HG03432 (cell line): ENCODE measurements around the gene C1orf74.

Experiments used
- ATAC-seq: cut with Tn5 transposase; IDR thresholded peaks from one replicate; pipeline ENCODE4 v1.9.1; 2021; ENCODE audit warnings: mild to moderate bottlenecking, moderate library complexity; ENCODE audit not compliant: unreplicated experiment

The C1orf74 gene

DNA sequence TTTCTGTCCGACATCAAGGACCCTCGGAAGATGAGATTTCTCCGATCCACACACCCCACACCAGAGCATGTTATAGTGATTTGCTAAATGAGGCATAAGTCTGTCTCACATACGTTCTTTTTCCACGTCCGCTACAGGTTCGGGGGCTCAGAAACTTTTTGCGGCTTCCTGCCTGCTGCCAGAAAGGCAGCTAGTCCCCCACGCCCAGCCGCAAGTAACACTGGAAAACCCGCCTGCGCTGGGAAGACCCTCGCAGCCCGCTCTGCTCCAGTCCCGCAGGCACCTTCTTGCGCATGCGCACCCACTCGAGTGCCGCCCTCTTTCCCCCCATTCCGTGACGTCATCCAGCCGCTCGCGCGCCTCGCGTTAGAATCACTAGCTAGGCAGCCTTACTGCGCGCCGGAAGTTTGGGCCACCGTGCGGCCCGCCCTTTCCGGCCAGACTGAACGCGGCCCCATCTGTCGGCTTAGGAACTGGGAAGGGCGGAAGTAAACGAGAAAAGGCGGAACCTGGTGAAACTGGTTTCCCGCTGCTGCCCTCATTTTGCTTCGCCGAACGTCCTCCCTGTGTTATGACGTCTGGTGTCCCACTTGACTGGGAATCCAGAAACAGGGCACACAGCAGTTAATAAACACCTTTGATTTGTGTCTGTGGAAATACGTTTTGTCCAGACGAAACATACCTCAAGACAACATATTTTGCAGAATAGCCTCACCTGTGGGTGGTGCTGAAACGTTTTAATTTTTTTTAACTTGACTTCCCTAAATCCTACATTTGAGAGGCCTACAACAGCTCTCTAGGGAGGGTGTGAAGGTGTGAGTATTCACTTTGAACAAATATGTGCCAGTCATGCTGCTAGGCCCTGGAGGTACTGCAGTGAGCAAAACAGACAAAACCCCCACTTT lies at the start of gene C1orf74:
C1orf74 (minus strand) TSS at position 295 of the 905 bp plus-strand sequence. CDS start 925 bp downstream, outside the sequence.
- ATAC-seq, result peak; percentile 99

DNA sequence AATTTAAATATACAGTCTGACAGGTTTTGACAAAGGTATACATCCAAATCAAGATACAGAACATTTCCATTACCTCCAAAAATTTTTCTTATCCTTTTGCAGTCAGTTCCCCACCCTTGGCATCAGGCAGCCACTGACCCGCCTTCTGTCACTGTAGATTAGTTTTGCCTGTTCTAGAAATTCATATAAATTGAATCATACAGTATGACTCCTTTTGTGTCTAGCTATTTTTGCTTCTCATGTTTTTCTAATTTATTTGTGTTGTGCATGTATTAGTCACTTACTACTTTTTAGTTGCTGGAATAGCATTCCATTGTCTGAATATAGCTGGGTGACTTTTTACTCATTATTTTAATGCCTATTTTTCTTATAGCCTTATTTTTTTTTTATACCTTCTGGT lies 47.3 kb upstream of the C1orf74 start:
- no peak for ATAC-seq

GRCh38 chr1:209830722-209831121 lies 46.4 kb upstream of the C1orf74 start:
- ATAC-seq, result no peak

GRCh38 chr1:209829716-209830115 lies 45.4 kb upstream of the C1orf74 start:
- no peak for ATAC-seq

DNA sequence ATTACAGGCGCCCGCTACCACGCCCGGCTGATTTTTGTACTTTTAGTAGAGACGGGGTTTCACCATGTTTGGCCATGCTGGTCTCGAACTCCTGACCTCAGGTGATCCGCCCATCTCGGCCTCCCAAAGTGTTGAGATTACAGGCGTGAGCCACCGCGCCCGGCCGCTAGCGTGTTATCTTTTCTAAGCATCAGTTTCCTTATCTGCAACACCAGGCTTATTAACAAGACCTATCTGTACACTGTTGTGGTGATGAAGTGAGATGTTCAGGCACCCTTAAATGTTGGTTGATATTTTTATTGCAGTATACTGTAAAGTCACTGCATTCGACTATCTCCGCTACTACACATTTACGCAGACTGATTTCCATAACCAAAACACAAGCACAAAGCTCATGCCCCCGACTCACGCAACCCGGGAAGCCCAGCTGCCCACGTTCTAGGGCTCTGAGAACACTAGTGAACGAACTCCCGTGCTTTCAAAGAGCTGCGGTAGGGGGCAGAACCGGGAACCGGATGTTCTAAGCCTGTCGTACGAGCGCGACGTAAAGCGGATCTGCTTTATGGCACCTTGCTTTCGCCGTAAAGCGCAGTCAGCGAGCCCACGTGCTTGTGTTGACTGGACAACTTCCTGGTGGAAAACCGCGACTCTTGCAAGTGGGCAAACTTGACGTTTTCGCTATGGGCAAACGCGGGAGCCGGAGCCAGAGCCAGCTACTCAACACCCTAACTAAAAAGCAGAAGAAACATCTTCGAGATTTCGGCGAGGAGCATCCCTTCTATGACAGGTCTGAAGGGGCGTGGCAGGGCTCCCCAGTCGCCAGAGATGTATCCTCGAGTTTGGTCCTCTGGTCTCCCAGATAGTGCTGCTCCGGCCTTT lies 43.3 kb upstream of the C1orf74 start, which contains the start of gene UTP25:
UTP25 (plus strand) TSS at position 589 of the 879 bp plus-strand sequence; CDS start at position 681, 92 bp downstream.
- peak; percentile 92 for ATAC-seq

DNA sequence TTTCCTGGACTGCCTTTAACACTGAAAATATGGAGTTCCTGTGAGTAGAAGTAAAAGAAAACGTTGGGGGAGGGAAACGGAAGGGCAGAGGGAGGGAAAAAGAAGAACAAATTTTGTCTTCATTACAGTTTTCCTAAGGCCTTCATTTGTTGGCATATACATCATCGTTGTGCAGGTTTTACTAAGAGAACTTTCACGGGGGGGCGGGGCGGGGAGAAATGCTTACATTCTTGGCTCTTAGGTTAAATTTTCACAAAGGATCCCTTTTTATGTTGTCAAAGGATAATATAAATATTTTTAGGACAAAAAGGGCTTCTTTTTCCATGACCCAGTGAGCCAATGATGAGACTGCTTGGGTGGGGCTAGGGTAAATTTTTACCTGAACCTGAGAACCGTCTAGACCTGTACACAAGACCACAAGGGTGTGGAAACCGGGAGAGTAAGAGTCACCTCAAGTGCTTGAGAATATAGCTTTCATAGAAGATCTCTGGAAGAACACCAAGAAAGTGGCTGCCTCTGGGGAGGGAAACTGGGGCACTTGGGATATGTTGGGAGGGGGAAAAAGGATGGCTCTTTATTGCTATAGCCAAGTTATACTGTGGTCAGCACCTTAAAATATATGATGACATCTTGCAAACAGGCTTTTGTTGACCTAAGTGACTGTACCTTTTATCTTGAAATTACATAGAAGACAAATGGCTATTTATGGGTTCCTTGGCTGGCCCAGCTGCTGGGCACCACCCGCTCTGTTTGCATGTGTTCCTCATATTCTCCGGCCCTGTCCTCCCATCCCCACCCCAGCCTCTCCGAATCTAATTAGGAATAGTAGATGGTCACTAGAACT lies 41.5 kb upstream of the C1orf74 start:
- ATAC-seq, result no peak

DNA sequence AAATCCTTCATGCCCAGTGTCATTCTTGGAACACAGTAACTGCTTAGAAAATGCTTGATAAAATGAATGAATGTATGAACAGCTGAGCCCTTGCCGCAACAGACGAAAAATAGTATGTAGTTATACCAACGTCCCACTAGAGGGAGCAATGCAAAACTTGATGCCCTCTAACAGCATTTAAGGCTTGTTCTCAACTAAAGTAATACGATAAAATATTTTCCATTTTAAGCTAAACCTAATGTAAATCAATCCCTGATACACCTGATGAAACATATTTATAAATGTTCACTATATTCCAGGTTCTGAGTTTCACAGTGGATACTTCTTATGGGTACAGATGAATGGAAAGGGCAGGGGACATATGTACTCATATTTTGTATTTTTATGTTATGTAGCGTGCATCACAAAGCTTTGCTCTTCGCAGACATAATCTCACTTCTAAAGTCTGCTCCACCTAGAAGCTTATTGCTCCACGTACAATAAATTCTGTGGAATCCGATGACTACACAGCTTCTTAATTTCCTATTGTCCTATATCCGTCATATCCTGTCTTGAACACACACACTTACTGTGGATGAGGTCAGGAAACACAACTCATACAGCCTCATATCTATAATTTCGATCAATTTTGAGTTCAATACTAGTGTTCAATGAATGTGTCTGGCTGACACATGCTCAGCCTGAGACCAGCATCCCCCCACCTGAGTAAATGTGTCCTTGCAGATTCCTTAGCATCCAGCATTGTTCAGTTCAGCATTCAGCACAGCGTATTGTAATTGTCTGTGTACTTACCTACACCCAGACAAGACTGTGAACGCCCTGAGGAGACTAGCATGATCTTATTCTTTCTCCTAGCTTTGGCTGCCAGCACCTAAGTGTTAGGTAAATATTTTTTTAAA lies 39.0 kb upstream of the C1orf74 start:
- ATAC-seq, result peak; percentile 40

GRCh38 chr1:209822706-209823105 lies 38.3 kb upstream of the C1orf74 start:
- ATAC-seq, result no peak

- ATAC-seq, result no peak
These were observed 36.6 kb upstream of the C1orf74 start for GRCh38 chr1:209820986-209821385.

- no peak for ATAC-seq
These were observed 34.7 kb upstream of the C1orf74 start for GRCh38 chr1:209819058-209819457.

DNA sequence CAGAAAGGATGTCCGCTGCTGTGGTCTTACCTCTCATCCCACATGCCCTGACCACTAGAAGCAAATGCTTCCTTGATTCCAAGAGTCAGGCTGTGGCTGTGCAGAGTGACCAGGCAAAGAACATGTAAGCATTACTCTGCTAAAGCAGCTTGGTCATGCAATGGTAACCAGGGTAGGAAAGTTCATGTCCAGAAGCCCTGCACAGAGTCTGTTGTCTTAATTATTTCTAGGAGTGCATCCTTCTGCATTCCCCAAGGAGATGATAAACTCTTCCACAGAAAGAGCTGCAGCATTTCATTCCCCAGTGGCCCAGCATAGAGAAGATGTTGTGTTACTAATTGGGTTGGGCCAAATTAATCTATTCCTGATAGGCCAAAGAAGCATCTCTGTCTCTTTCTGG lies 33.3 kb upstream of the C1orf74 start:
- ATAC-seq, result no peak

DNA sequence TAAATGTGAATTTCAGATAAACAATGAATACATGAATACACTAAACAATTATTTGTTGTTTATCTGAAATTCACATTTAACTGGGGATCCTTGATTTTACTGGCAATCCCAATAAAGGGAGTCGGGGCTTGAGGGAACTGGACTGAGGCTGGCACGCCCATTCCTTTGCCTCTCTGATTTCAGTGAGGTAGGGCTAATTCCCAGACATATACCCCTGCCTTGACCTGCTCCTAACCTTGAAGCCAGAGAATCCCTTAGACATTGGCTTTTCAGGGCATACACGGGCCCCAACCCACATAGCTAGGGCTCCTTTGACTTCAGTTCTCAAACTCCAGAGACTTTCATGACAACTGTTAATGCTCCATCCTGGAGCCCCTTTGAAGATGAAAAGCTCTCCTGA lies 32.6 kb upstream of the C1orf74 start:
- no peak for ATAC-seq

DNA sequence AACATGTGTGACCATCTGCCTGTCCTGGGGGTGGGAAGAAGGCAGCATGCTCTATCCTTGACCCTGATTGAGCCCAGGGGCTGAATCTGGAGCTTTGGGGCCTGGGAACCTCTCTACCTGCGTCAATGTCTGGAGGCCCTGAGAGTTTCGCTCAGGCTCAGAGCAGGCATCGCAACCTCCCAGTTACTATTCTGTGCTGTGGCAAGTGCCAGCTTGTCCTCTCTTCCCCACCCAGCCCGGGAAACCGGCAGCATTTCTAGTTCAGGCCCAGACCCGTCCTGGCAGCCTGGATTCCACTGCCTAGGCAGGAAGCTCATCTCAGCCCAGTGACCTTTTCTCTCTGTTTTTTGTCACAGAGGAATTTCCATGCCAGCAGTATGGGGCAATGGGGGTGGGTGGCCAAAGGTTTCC lies 31.6 kb upstream of the C1orf74 start:
- no peak for ATAC-seq

DNA sequence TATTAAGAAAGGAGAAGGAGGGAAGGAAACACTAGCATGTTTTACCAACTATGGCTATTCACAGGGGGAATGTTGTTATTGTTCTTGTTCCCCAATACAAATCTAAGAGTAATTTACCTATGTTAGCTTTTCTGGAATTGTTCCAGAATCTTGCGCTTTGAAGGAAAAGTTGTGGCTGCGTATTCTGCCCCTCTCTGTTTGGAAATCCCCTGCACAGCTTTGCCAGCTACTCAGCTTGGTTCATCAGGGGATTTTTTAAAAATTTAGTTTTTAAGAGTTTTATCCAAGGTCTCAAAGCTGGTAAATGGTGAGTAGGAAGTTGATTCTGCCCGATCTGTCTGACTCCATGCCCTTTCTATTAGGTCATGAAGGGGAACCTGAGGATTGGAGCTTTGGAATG lies 31.1 kb upstream of the C1orf74 start:
- ATAC-seq, result no peak

- ATAC-seq, result no peak
These were observed 29.5 kb upstream of the C1orf74 start for GRCh38 chr1:209813902-209814301.

- ATAC-seq, result no peak
These were observed 26.4 kb upstream of the C1orf74 start for GRCh38 chr1:209810783-209811182.

DNA sequence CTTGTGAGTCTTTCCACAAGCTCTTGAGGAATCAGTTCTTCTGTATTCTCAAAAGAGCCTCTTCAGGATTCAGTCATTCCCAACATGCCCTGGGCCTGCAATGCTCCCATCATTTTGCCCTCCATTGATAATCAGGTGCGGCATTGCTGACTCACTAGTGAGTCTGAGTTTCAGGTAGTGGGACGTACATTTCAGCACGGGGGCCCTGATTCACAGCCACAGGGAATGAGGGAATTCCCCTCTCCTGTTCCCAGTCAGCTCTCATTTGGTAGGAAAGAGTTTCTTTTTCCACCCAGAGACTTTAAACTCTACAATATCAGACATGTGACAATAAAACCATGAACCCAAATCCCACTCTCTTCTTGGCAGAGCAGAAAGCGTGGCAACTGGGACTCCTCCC lies 25.3 kb upstream of the C1orf74 start:
- no peak for ATAC-seq

DNA sequence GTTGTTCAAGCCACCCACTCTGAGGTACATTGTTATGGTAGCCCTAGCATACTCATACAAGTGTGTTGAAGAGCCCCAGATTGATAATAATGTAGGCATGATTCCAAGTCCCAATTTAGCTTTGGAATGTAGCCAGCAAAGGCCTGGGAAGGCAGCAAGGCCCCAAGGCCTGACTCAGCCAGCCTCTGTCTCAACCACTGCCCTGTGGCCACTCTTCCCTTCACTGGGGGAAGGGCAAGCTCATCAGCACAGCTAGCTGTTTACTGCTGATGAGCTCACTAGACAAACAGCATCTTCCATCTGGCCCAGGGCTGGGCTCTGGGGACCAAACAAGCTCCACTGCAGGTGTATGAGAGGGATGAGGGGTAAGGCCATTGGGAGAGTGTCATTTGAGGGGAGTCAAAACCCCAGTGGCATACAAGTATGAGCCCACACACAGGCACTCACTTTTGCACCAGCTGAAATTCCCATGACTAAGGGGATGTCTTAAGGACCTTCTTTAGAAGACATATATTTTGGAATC lies 23.8 kb upstream of the C1orf74 start:
- ATAC-seq, result no peak

DNA sequence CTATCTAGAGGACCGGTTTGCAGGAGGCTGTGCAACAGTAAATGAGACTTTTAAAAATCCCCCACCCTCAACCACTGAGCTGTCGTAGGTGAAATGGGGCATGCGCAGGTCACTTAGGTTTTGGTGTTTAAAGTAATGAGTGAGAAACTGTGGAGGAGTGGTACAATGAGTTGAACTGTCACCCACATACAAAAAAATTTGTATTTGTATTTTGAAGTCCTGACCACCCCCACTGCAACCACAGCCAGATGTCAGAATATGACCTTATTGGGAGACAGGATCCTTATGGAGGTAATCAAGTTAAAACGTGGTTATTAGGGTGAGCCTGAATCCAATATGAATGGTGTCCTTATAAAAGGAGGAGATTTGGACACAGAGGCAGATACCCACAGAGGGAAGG lies 23.1 kb upstream of the C1orf74 start:
- no peak for ATAC-seq
